AG08396 (cell line): ENCODE measurements around the gene PKD1L1.

Experiments used
- DNase-seq: peaks from one replicate; pipeline ENCODE4 v3.0.0; 2012; ENCODE audit warnings: low spot score, mixed read lengths

PKD1L1 gene

GRCh38 chr7:47735431-47736345 lies 212.6 kb downstream of the PKD1L1 start:
- no peak for DNase-seq

- DNase-seq, result no peak
Measured at GRCh38 chr7:47734949-47735291, 213.3 kb downstream of the PKD1L1 start.

- no peak for DNase-seq
Measured at GRCh38 chr7:47734287-47734948, 213.8 kb downstream of the PKD1L1 start.

GRCh38 chr7:47730142-47730541 lies 218.1 kb downstream of the PKD1L1 start:
- DNase-seq, result no peak

- DNase-seq, result no peak
Measured at GRCh38 chr7:47726047-47726726, 222.1 kb downstream of the PKD1L1 start.

- DNase-seq, result no peak
Measured at GRCh38 chr7:47725031-47725780, 223.1 kb downstream of the PKD1L1 start.
